NCI-H524 (cell line): ENCODE measurements around the gene NEGR1.

Source experiments
- DNase-seq, 2 experiments: peaks; one replicate each; lab custom pipeline; 2025; lab: John Stamatoyannopoulos, UW

The NEGR1 gene

GRCh38 chr1:71687376-71687775 lies 595.0 kb downstream of the NEGR1 start:
- no peak for DNase-seq

GRCh38 chr1:71676979-71677925 lies 605.1 kb downstream of the NEGR1 start:
- DNase-seq = no peak

- no peak for DNase-seq
Observed at GRCh38 chr1:71668065-71668464, 614.3 kb downstream of the NEGR1 start.

- DNase-seq = peak in 1 of 2 experiments; percentile 83
Observed at GRCh38 chr1:71667216-71667615, 615.1 kb downstream of the NEGR1 start.

GRCh38 chr1:71666609-71667008 lies 615.7 kb downstream of the NEGR1 start:
- DNase-seq = no peak

- DNase-seq = no peak
Observed at GRCh38 chr1:71660411-71660810, 621.9 kb downstream of the NEGR1 start.

GRCh38 chr1:71657891-71658679 lies 624.3 kb downstream of the NEGR1 start:
- no peak for DNase-seq

- DNase-seq = no peak
Observed at GRCh38 chr1:71656902-71657301, 625.4 kb downstream of the NEGR1 start.

GRCh38 chr1:71655604-71656003 lies 626.7 kb downstream of the NEGR1 start:
- no peak for DNase-seq

GRCh38 chr1:71653952-71654351 lies 628.4 kb downstream of the NEGR1 start:
- no peak for DNase-seq

- DNase-seq = no peak
Observed at GRCh38 chr1:71651214-71651613, 631.1 kb downstream of the NEGR1 start.

GRCh38 chr1:71650119-71650518 lies 632.2 kb downstream of the NEGR1 start:
- DNase-seq = peak in 1 of 2 experiments; percentile 27

- DNase-seq = no peak
Observed at GRCh38 chr1:71649608-71650007, 632.7 kb downstream of the NEGR1 start.

- no peak for DNase-seq
Observed at GRCh38 chr1:71647513-71648300, 634.6 kb downstream of the NEGR1 start.

- DNase-seq = no peak
Observed at GRCh38 chr1:71645015-71645414, 637.3 kb downstream of the NEGR1 start.

GRCh38 chr1:71641903-71642302 lies 640.4 kb downstream of the NEGR1 start:
- DNase-seq = no peak

- DNase-seq = peak in 1 of 2 experiments; percentile 47
Observed at GRCh38 chr1:71640998-71641397, 641.3 kb downstream of the NEGR1 start.

- DNase-seq = no peak
Observed at GRCh38 chr1:71640116-71640515, 642.2 kb downstream of the NEGR1 start.

- no peak for DNase-seq
Observed at GRCh38 chr1:71638081-71638766, 644.1 kb downstream of the NEGR1 start.

GRCh38 chr1:71635568-71635967 lies 646.8 kb downstream of the NEGR1 start:
- no peak for DNase-seq

- DNase-seq = no peak
Observed at GRCh38 chr1:71634159-71634558, 648.2 kb downstream of the NEGR1 start.
